Right ventricle myocardium inferior (tissue), 1 donor: Measurements from ENCODE around the gene FAM78A. TPM values are rescaled to one million over a fixed set of nuclear protein-coding genes. Genes with fewer than 3 reads are reported as not detected.
"Not testable (repeated sequence)": the region's sequence is repeated elsewhere in the genome, so short reads cannot be mapped to it uniquely, and the experiment has no call there.

Experiments used
- ATAC-seq: fragments of 200-7000 bp; cut with Tn5 transposase; one replicate; pipeline ENCODE4 v1.9.1; 2020; ENCODE audit warnings: mild to moderate bottlenecking, moderate library complexity
- DNase-seq: peaks from one replicate; pipeline ENCODE4 v3.0.0; 2021; ENCODE audit errors: missing footprints
- intact Hi-C: fragments of 100-400 bp; cut with DNase I; formaldehyde crosslinking; loops from one replicate; pipeline ENCODE4 v1.11.0; 2022
- total RNA-seq: library from RNA; stranded (reverse); fragmentation: NEBNext Ultra II Directional; extraction: Animal tissue kit (Norgen Biotek cat#: 25700); gene quantifications from one replicate; pipeline ENCODE4 v1.2.1, GENCODE V29; 2021
- donor health status: DM: no; HTN: yes; CAD: no; lungs with severe emphysema.

Gene FAM78A
- total RNA-seq, 1 donor from 2014 or later: 62.9 TPM

DNA sequence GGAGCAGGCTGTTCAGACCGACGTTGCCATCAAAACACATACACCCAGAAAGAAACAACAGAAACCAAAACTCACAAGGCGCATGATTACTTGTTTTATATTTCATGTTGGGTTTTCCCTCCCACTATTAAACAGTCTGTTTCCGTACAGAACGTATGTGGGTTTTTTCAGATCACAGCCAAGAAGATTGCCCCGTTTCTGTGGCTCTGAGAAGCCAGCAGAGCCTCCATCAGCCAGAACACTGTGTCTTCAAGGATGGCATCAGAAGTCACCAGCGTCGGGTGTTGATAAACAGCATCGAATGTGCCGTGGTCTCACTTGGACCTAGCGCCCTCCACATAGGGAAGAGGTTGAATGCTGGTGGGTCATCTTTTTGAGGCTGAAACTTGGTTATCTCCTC lies 42.8 kb downstream of the FAM78A start:
- intact Hi-C loops: no loop called here
- DNase-seq: no peak
- no peak for ATAC-seq

DNA sequence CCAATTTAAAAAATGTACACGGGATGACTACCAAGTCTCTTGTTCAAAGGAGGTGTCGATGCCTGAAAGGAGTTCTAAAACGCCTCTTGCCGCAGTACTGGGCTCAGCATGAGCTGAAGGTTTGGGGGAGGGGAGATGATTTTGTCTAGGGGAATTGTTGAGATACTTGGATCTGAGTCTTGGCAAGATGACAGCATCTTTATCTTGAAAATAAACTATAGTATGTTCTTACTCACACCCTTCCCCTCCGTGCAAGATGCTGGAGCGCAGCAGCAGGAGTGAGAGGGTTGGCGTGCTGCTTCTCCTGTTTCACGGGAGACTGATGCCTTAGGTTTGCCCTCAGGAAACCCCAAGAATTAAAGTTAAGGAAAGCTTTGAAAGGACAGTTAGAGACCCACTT lies 47.3 kb downstream of the FAM78A start:
- intact Hi-C loops: no loop called here
- ATAC-seq: no peak
- no peak for DNase-seq

DNA sequence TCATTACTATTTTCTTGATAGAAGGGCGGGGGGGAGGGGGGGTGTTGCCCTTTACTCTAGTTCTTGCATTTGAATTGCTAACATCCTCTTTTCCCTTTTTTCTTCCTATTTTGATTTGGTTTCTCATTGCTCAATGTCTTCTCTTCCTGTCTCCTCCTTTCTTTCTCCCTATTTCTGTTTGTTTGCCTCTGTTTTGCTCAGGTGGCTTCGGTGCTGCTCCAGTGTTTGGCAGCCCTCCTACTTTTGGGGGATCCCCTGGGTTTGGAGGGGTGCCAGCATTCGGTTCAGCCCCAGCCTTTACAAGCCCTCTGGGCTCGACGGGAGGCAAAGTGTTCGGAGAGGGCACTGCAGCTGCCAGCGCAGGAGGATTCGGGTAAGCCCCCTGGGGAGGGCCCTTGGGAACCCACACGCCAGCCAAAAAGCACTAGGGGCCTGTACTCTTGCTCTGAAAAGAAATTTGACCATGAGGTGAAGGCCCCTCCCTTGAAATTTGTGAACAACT lies 48.3 kb downstream of the FAM78A start:
- DNase-seq (peak; percentile 72), ATAC-seq (no peak)
- intact Hi-C loops: no loop called here

DNA sequence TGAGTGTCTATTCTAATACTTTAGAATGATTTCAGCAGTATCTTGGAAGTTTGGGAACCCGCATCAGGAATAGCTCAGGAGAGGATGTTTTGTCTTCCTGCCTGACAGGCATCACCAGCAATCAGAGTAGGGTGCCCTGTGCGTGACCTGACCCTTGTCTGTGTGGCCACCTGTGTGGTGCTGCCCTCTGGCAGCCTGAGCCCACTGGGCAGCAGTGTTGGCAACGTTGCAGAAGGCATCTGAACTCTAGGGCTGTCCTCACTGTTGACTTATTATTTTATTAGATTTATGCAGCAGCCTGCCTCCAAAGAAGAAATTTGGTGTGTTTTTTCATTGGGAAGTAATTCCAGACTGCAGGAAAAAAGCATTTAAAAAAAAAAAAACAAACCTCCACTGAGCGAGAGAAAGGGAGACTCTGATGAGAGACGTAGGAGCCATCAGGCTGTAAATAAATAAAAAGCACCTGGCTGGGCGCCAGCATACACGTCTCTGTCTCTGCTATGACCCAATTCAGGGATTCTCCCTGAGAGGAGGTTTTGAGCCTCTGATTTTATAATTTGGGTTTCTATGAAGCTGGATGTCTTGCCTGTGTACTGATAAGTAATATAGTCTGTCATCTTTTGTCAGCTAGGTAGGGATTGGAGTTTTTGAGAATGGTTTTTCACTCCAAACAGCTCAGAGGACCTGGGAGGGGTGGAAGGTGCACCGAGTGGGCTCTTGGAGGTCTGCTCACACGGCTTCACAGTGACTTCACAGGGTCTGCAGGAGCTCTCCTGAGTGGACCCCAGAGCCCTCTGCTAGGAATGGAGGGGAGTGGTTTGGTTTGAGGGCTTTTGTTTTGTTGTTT lies 49.0 kb downstream of the FAM78A start:
- DNase-seq (no peak), ATAC-seq (no peak)
- intact Hi-C loops: no loop called here

DNA sequence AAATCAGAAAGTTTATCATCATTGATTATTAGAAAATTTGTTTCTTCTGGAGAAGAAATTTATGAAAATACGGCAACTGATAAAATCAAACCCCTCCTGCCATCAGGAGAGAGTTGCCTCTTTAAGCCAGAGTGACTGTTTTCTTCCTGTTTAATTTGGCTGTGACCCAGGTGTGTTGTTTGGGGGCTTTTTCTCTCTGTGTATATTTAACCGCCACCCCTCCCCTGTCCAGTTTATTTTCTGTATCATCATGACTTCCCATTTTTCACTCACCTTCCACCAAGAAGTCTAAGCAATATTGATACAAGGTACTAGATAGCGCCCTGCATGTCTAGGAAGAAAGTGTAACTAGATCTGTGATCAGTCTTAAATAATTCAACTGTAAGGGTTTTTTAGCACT lies 50.1 kb downstream of the FAM78A start:
- DNase-seq: no peak
- intact Hi-C loops: no loop called here
- no peak for ATAC-seq

DNA sequence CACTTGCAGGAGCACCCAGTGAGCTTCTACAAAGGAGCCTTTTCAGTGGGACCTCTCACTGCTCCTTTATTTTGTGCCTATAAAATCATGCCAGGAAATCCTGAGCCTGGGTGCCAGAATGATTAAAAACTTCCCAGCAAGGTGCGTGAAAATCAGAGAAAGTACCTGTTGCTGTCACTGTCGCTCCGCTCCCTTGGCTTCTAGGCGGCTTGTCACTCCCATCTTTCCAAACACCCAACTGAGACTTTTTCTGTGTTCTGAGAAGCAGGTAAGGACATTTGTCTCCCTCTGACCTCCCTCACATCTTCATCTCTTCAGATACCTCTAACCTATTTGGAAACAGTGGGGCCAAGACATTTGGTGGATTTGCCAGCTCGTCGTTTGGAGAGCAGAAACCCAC lies 53.9 kb downstream of the FAM78A start:
- ATAC-seq (no peak), DNase-seq (no peak)
- intact Hi-C loops: no loop called here

DNA sequence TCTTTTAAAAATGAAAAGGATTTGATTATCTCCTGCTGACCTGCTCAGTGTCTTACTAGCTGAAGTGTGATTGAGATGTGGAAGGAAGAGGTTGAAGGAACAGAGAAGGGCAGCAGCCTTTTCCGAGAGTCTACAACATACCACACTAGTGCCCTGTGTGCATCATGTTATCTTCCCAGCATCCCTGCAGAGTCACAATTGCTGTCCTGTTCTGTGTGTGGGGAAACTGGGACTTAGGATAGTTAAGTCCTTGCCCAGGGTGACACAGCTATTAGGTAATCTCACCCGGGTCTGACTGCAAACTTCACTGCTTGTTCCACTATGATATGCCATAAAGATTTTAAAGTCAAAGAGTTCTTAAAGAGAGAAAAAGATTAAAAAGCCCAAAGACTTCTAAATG lies 55.8 kb downstream of the FAM78A start:
- ATAC-seq: no peak
- DNase-seq: no peak
- intact Hi-C loops: no loop called here

DNA sequence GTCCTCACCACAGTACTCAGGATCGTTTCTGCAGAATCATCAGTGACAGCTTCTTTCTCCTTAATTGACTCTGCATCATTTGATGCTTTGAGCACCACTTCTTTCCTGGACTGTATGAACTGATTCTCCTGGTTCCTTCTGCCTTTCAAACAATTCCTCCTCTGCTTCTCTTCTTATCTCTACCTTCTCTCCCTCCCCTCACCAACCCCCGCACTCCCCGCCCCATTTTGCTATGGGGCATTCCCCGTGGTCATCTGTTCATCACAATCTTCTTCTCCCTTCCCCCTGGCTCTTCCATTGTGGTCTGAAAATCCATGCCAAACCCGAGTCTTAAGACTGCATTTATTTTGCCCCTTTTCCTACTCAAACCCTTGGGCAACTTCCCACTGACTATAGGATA lies 57.9 kb downstream of the FAM78A start:
- intact Hi-C loops: no loop called here
- DNase-seq: no peak
- no peak for ATAC-seq

DNA sequence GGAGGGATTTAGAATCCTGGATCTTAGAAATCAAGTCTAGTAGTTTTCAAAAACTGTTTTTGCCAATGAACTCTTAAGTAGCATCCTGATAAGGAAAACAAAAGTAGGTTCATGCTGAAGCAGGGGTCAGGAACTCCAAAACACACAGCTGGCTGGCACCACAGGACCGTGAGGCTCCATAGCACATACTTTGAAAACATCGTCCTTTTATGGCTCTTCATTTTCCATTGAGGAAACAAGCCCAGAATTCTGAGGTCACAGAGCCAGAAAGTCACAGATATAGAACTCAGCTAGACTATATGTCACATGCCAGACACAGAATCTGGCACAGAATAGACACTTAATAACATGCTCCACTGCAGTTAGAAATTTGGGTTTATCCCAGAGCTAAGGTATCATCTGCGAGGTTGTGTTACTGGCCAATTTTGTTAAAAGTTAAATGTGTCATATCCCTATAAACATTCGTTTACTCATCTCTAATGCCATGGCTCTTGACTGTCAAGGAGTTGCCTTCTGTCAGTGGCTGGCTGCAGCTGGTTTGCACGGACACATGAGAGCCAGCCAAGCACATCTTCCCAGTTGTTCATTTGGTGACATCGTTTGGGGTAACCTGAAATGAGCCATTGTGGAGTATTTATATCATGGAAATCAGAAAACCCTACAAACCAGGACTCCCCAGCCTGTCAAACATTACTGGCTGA lies 58.8 kb downstream of the FAM78A start:
- no peak for ATAC-seq
- intact Hi-C loops: no loop called here
- DNase-seq: no peak

DNA sequence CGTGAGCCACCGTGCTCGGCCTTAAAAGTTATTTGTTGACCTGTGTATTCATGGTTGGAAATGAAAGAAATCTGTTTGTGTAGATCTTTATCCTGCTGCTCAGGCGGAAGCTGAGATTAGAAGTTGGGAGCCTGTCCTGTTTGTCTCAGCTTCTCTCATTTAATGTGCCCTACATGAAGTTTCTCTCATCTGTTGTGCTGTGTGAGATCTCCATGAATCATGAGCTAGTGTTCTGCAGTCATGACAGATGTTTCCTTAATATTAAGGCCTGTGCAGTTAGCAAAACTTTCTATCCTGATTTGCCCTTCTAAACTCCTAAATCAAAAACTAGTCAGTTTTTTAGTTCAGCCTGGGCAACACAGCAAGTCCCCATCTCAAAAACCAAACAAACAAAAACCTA lies 59.5 kb downstream of the FAM78A start:
- DNase-seq (no peak), ATAC-seq (no peak)
- intact Hi-C loops: no loop called here

DNA sequence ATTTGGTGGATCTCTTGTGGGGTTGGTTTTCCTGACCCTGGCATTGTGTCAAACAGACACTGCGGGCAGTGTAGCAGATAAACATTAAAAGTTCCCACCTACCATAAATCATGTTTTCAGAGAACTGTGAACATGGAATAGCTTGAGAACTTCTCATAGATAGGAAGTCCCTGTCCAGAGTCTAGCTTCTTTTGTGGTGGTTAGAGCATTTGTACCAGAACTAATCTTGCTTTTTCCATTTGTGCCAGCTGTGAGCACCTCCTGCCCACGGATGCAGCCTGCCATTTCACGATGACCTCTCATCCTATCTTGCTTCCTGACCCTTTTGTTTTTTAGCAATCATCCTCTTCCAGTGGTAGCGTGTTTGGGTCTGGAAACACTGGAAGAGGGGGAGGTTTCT lies 61.4 kb downstream of the FAM78A start:
- intact Hi-C loops: no loop called here
- no peak for DNase-seq
- ATAC-seq: no peak

DNA sequence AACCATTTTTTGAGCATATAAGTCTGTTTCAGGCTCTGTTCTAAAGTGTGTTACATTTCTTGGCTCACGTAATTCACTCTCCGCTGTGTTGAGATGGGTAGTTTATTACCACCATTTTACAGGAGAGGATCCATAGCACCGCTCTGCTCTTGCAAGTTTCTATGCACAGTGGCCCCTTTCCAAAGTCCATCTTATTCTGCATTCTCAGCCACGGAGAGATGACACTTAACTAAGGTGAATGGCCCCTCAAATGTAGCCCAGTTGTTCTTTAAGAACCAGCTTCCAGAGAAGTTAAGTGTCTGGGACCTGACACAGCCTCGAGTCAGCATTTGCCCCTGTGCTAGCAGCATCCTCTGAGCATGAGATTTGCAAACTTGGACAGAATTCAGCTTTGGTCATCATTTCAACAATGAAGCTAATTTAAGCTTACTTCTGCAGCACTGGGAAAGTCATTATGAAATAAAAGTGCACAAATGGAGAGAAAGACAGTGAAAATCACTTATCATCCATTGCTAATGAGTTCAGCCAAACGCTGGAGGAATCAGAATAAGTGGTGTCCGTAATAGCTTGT lies 61.9 kb downstream of the FAM78A start:
- intact Hi-C loops: no loop called here
- no peak for ATAC-seq
- DNase-seq: no peak

DNA sequence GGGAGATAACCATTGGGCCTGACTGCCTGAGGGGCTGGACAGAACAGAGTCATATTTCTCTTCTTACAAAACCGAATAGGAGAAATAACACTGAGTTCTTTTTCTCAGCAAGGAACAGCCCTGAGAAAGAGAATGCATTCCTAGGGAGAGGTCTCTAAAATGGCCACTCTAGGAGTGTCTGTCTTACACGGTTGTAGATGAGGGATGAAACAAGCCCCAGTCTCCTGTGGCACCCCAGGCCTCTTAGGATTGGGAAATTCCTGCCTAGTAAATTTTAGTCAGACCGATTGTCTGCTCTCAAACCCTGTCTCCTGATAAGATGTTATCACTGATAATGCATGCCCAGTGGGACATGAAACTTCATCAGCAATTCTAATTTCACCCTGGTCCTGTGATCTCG lies 64.4 kb downstream of the FAM78A start:
- intact Hi-C loops, DNase-seq, ATAC-seq: not testable (repeated sequence)

Other genes with a start within 250 kb of the FAM78A start
- 22.2 TPM for gene AIF1L, start 180.0 kb downstream of the FAM78A start, total RNA-seq
- gene NUP214, start 150.9 kb downstream of the FAM78A start, total RNA-seq: 20.8 TPM
- 107 TPM for gene PLPP7, start 13.2 kb upstream of the FAM78A start, total RNA-seq
- gene PRRC2B, start 117.6 kb upstream of the FAM78A start, total RNA-seq: 142 TPM
- 21.2 TPM for gene POMT1, start 226.4 kb upstream of the FAM78A start, total RNA-seq